ENCODE results near the gene CCL13. TPM values are rescaled to one million over a fixed set of nuclear protein-coding genes. Genes with fewer than 3 reads are reported as not detected.

CCL13 gene
- polyA plus RNA-seq, 1 donor from 2014 or later: not detected

- Histone ChIP-seq H3K36me3 (ENCODE audit: insufficient read depth, low read length) (no peaks in the 10 kb centered on the region), H3K79me2 (replicated peaks; ENCODE audit: insufficient read depth, low read length) (no peaks in the 10 kb centered on the region), H3K9ac (ENCODE audit: low read length) (no peak overlapping the region), H2AFZ (ENCODE audit: low read depth, low read length) (no peak overlapping the region), H3K4me3 (ENCODE audit: low read length) (no peak overlapping the region), H3K4me2 (ENCODE audit: low read length) (no peak overlapping the region), H3K9me2 (ENCODE audit: insufficient read depth, low read length) (no peaks in the 10 kb centered on the region), H3F3A (ENCODE audit: insufficient read depth, low read length, poor library complexity, severe bottlenecking) (no peaks in the 10 kb centered on the region), H3K27me3 (ENCODE audit: insufficient read depth, low read depth, low read length) (no peaks in the 10 kb centered on the region), H4K20me1 (ENCODE audit: insufficient read depth) (no peaks in the 10 kb centered on the region), H3K9me3 (ENCODE audit: low read length) (no peaks in the 10 kb centered on the region), H3K27ac (ENCODE audit: low read length) (no peak overlapping the region)
- TF ChIP-seq EP300 (conservative IDR thresholded peaks at IDR 0.05; ENCODE audit: poor library complexity, severe bottlenecking) (no peak), SMC3 (conservative IDR thresholded peaks at IDR 0.05; ENCODE audit: poor library complexity) (no peak)
Observed at GRCh38 chr17:34382621-34383124, 26.4 kb downstream of the CCL13 start.

GRCh38 chr17:34383216-34383615 is 26.9 kb downstream of the CCL13 start:
- Histone ChIP-seq H3K4me2 (ENCODE audit: low read length) (no peak overlapping the region), H2AFZ (ENCODE audit: low read depth, low read length) (no peak overlapping the region), H3F3A (ENCODE audit: insufficient read depth, low read length, poor library complexity, severe bottlenecking) (no peaks in the 10 kb centered on the region), H3K9me3 (ENCODE audit: low read length) (no peaks in the 10 kb centered on the region), H4K20me1 (ENCODE audit: insufficient read depth) (no peaks in the 10 kb centered on the region), H3K9me2 (ENCODE audit: insufficient read depth, low read length) (no peaks in the 10 kb centered on the region), H3K79me2 (replicated peaks; ENCODE audit: insufficient read depth, low read length) (no peaks in the 10 kb centered on the region), H3K36me3 (ENCODE audit: insufficient read depth, low read length) (no peaks in the 10 kb centered on the region), H3K27ac (ENCODE audit: low read length) (no peak overlapping the region), H3K27me3 (ENCODE audit: insufficient read depth, low read depth, low read length) (no peaks in the 10 kb centered on the region), H3K9ac (ENCODE audit: low read length) (no peak overlapping the region), H3K4me3 (ENCODE audit: low read length) (no peak overlapping the region)
- TF ChIP-seq CTCF (IDR thresholded peaks at IDR 0.05; ENCODE audit: poor library complexity, severe bottlenecking) (no peak), RAD21 (conservative IDR thresholded peaks at IDR 0.05) (no peak), EZH2 (IDR thresholded peaks at IDR 0.05; ENCODE audit: borderline replicate concordance, insufficient read depth, low read length, poor library complexity, severe bottlenecking) (no peak), REST (IDR thresholded peaks at IDR 0.05; ENCODE audit: borderline replicate concordance) (no peak), MXI1 (conservative IDR thresholded peaks at IDR 0.05; ENCODE audit: poor library complexity, severe bottlenecking) (no peak), POLR2AphosphoS5 (IDR thresholded peaks at IDR 0.05) (no peak), TAF1 (IDR thresholded peaks at IDR 0.05; ENCODE audit: low read depth) (no peak), SMC3 (conservative IDR thresholded peaks at IDR 0.05; ENCODE audit: poor library complexity) (no peak), EP300 (conservative IDR thresholded peaks at IDR 0.05; ENCODE audit: poor library complexity, severe bottlenecking) (no peak)

Measured in neural cell (in vitro differentiated cells).